HS-27A (cell line): ENCODE data around the gene ZNF578.
"Not testable (repeated sequence)": the region's sequence is repeated elsewhere in the genome, so short reads cannot be mapped to it uniquely, and the experiment has no call there.

Experiments
- DNase-seq: peaks from one replicate; pipeline ENCODE4 v3.0.0-alpha.2; 2012; ENCODE audit warnings: low read depth, missing footprints

The ZNF578 gene

GRCh38 chr19:52561611-52562010 is 108.3 kb downstream of the ZNF578 start:
- DNase-seq, result not testable (repeated sequence)
